Neural crest cell (in vitro differentiated cells): ENCODE measurements around the gene RECK. TPM values are rescaled to one million over a fixed set of nuclear protein-coding genes. Genes with fewer than 3 reads are reported as not detected.
"Not testable (repeated sequence)": the region's sequence is repeated elsewhere in the genome, so short reads cannot be mapped to it uniquely, and the experiment has no call there.

Experiments
- DNase-seq: peaks from one replicate; pipeline ENCODE4 v3.0.0; 2021; ENCODE audit warnings: low read depth, mixed read lengths, low spot score
- H3K27ac Mint-ChIP-seq: one replicate; pipeline ENCODE4 v1.8.0; 2021; ENCODE audit warnings: mild to moderate bottlenecking, mixed read lengths; ENCODE audit not compliant: unreplicated experiment
- H3K27me3 Mint-ChIP-seq: 2 replicates; pipeline ENCODE4 v1.8.0; 2021; ENCODE audit warnings: low read depth, mild to moderate bottlenecking, mixed read lengths
- H3K36me3 Mint-ChIP-seq: 2 replicates; pipeline ENCODE4 v1.8.0; 2021; ENCODE audit warnings: low read depth, mild to moderate bottlenecking, mixed read lengths
- H3K4me1 Mint-ChIP-seq: 2 replicates; pipeline ENCODE4 v1.8.0; 2021; ENCODE audit warnings: mixed read lengths
- H3K4me3 Mint-ChIP-seq: one replicate; pipeline ENCODE4 v1.8.0; 2021; ENCODE audit warnings: mild to moderate bottlenecking, mixed read lengths
- H3K9me3 Mint-ChIP-seq: 2 replicates; pipeline ENCODE4 v1.8.0; 2021; ENCODE audit warnings: mixed read lengths
- total RNA-seq: library from RNA; stranded (reverse); gene quantifications from 2 replicates; pipeline ENCODE4 v1.2.1, GENCODE V29; 2021
- TF ChIP-seq, protein P1 (sequence below): fragments of 200-600 bp; sonication (generic); conservative IDR thresholded peaks from 2 replicates; pipeline ENCODE4 v1.5.0; 2021; ENCODE audit warnings: antibody characterized with exemption, mild to moderate bottlenecking

Gene RECK
- total RNA-seq, 1 donor from 2014 or later = 9.5 TPM

DNA sequence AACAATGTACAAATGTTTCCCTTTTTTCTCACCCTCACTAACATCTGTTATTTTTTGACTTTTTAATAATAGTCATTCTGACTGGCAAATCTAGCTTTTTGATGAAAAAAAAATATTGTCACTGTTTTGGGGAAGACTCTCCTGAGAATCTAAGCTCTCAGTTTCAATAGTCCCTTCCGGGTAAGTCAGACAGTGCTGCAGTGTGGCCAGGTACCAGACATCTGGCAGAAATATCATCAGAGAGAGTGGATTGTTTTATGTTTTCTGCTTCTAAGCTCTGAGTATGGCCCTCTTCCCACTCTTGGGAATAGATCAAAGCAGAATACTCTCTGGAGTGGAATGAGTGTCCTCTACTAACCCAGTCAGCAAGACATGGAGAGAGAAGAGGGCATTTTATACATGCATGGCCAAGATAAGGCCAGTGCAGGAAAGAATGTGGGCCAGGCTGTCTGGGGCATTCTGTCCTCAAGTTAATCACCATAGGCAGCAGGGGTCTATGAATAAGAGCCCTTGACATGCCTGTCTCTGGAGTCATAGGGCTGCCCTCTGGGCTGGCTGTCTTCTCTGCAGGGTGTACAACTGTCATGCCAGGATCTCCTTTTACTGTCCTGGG is 40.2 kb upstream of the RECK start:
- no peak for DNase-seq
- Mint-ChIP-seq H3K27ac (no peak overlapping the region), H3K9me3 (peaks cover 2% of the 10 kb centered on the region), H3K4me1 (no peaks in the 10 kb centered on the region), H3K27me3 (peaks cover 48% of the 10 kb centered on the region), H3K4me3 (no peak overlapping the region), H3K36me3 (no peaks in the 10 kb centered on the region)
- TF ChIP-seq, protein P1, sequence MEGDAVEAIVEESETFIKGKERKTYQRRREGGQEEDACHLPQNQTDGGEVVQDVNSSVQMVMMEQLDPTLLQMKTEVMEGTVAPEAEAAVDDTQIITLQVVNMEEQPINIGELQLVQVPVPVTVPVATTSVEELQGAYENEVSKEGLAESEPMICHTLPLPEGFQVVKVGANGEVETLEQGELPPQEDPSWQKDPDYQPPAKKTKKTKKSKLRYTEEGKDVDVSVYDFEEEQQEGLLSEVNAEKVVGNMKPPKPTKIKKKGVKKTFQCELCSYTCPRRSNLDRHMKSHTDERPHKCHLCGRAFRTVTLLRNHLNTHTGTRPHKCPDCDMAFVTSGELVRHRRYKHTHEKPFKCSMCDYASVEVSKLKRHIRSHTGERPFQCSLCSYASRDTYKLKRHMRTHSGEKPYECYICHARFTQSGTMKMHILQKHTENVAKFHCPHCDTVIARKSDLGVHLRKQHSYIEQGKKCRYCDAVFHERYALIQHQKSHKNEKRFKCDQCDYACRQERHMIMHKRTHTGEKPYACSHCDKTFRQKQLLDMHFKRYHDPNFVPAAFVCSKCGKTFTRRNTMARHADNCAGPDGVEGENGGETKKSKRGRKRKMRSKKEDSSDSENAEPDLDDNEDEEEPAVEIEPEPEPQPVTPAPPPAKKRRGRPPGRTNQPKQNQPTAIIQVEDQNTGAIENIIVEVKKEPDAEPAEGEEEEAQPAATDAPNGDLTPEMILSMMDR = no peak

DNA sequence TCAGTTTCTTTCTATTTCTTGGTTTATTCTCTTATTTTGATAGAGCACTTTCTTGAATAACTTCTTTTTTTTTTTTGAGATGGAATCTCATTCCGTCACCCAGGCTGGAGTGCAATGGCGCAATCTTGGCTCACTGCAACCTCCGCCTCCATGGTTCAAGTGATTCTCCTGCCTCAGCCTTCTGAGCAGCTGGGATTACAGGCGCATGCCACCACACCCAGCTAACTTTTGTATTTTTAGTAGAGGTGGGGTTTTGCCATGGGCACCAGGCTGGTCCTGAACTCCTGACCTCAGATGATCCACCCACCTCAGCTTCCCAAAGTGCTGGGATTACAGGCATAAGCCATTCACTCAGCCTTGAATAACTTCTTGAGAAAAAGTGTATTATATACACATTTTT is 39.7 kb upstream of the RECK start:
- not testable (repeated sequence) for DNase-seq, H3K36me3 Mint-ChIP-seq, H3K4me3 Mint-ChIP-seq, H3K9me3 Mint-ChIP-seq, H3K4me1 Mint-ChIP-seq, H3K27ac Mint-ChIP-seq
- peaks cover 48% of the 10 kb centered on the region for H3K27me3 Mint-ChIP-seq

DNA sequence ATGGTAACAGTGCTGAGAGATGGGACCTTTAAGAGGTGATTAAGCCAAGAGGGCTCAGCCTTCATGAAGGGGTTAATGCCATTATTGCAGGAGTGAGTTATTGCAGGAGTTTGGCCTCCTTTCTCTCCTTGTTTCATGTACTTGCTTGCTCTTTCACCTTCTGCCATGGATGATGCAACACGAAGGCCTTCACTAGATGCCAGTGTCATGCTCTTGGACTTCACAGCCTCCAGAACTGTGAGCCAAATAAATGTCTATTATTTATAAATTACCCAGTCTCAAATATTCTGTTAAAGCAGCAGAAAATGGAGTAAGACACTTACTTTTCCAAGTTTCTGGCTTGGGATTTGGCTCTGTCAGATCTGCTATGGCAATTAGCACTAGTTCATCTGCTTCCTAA is 38.4 kb upstream of the RECK start:
- no peak overlapping the region for H3K27ac Mint-ChIP-seq
- H3K4me3 Mint-ChIP-seq = no peak overlapping the region
- no peaks in the 10 kb centered on the region for H3K36me3 Mint-ChIP-seq
- DNase-seq = no peak
- peaks cover 50% of the 10 kb centered on the region for H3K27me3 Mint-ChIP-seq
- peaks cover 2% of the 10 kb centered on the region for H3K9me3 Mint-ChIP-seq
- H3K4me1 Mint-ChIP-seq = no peaks in the 10 kb centered on the region
- TF ChIP-seq, protein P1 = no peak

GRCh38 chr9:36005891-36006290 is 30.8 kb upstream of the RECK start:
- Mint-ChIP-seq H3K9me3 (peaks cover 3% of the 10 kb centered on the region), H3K27ac (no peak overlapping the region), H3K4me1 (no peaks in the 10 kb centered on the region), H3K27me3 (peaks cover 86% of the 10 kb centered on the region), H3K4me3 (no peak overlapping the region), H3K36me3 (no peaks in the 10 kb centered on the region)
- TF ChIP-seq, protein P1 = no peak
- no peak for DNase-seq

- Mint-ChIP-seq H3K27me3 (peaks cover 91% of the 10 kb centered on the region), H3K36me3 (no peaks in the 10 kb centered on the region), H3K4me1 (no peaks in the 10 kb centered on the region), H3K9me3 (peaks cover 3% of the 10 kb centered on the region), H3K27ac (no peak overlapping the region), H3K4me3 (no peak overlapping the region)
- DNase-seq = no peak
- TF ChIP-seq, protein P1 = no peak
Measured at GRCh38 chr9:36006549-36007315, 30.0 kb upstream of the RECK start.

DNA sequence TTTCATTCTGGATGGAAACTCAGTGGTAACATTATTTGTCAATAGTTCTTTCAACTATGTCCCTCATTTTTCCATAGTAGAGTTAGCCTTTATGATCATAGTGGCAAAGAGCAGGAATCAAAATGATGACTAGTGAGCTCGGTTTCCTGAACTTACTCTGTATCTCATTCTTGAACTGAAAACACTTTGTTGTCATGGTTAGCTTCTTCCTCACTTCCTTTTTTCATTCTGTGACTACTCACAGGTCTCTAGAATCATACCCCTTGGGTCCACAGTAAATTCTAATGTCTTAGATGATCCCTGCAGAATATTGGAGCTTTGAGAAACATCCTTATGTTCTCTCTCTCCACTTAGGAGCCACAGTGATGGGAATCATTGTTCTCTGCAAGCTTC is 29.4 kb upstream of the RECK start:
- Mint-ChIP-seq H3K4me1 (no peaks in the 10 kb centered on the region), H3K27ac (no peak overlapping the region), H3K36me3 (no peaks in the 10 kb centered on the region), H3K27me3 (peaks cover 93% of the 10 kb centered on the region), H3K4me3 (no peak overlapping the region), H3K9me3 (peaks cover 3% of the 10 kb centered on the region)
- no peak for DNase-seq
- TF ChIP-seq, protein P1 = no peak
